ENCODE measurements around the gene HES6. TPM values are rescaled to one million over a fixed set of nuclear protein-coding genes. Genes with fewer than 3 reads are reported as not detected.

Gene HES6, protein sequence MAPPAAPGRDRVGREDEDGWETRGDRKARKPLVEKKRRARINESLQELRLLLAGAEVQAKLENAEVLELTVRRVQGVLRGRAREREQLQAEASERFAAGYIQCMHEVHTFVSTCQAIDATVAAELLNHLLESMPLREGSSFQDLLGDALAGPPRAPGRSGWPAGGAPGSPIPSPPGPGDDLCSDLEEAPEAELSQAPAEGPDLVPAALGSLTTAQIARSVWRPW
- polyA plus RNA-seq (2013, experiment 1 of 2) = 14.7 TPM
- 14.6 TPM for polyA plus RNA-seq (2013, experiment 2 of 2)

DNA sequence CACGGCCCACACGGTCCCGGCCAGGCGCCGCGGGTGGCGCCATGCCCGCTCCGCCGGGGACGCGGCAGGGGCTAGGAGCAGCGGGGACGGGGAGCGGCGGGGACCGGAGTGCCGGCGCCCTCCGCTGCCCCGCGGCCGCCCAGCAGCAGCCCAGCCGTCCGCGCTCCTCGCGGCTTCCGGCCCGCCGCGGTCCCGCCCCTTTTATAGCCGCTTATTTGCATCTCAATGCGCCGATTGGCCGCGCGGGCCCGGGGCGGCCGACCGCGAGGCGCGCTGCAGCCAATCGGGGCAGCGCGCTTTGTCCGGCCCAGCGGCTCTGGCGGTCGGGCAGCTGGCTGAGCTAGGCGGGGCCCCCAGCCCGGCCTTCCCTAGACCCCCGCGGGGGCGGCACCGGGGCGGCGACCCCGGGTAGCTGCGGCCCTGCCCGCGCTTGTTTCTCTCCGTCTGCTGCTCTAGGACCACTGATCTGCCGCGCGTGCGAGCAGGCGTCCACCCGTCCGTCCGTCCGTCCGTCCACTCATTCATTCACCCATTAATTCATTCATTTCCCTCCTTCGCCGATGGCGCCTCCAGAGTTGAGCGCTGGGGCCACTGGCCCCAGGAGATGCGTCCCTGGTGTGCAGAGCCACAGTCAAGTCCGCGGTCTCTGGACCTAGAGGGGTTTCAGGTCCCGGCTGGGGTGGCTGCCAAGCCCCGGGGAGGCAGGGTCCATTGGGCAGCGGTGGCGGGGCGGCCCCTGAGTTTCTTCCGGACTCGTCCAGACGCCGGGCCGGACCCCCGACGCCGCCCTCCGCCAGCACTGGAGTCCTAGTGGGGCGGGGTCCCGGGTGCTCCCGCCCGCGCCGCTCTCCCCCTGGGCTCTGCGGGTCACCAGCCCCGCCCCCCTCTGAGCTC lies at the start of gene HES6:
HES6 (minus strand) TSS at position 176 of the 894 bp plus-strand sequence; CDS start at position 43, 133 bp downstream.
- H3K79me2 ChIP-seq (ENCODE audit: control insufficient read depth, insufficient read depth, low read length) = no peaks in the 10 kb centered on the region
- no peaks in the 10 kb centered on the region for H3K4me1 ChIP-seq (ENCODE audit: control insufficient read depth, low read depth, low read length)
- H2BK120ac ChIP-seq (ENCODE audit: low read depth, low read length) = peak within 1 kb of the TSS; percentile 7
- peak within 1 kb of the TSS; percentile 69 for H3K4me3 ChIP-seq (ENCODE audit: low read length)
- peak within 1 kb of the TSS; percentile 66 for H3K23ac ChIP-seq (ENCODE audit: low read length)
- H4K8ac ChIP-seq (ENCODE audit: low read depth, low read length) = no peak within 1 kb of the TSS
- H2BK15ac ChIP-seq (replicated peaks; ENCODE audit: low read depth) = no peak within 1 kb of the TSS
- no peak within 1 kb of the TSS for H2AK5ac ChIP-seq (ENCODE audit: low read length)
- no peak within 1 kb of the TSS for H3K4ac ChIP-seq (ENCODE audit: low read depth, low read length)
- DNase-seq = peak; percentile 97
- no peaks in the 10 kb centered on the region for H3K36me3 ChIP-seq (ENCODE audit: control insufficient read depth, insufficient read depth, low read length)
- peak within 1 kb of the TSS; percentile 91 for H3K9ac ChIP-seq (ENCODE audit: low read length)
- peaks cover 7% of the 10 kb centered on the region for H3K27me3 ChIP-seq (ENCODE audit: insufficient read depth, low read length, poor library complexity)
- peak within 1 kb of the TSS; percentile 81 for H3K18ac ChIP-seq (ENCODE audit: low read length)
- peak within 1 kb of the TSS; percentile 30 for H2BK5ac ChIP-seq (ENCODE audit: low read length)
- H3K4me2 ChIP-seq (ENCODE audit: low read length) = peak within 1 kb of the TSS; percentile 75
- H3K79me1 ChIP-seq (ENCODE audit: low read length) = no peaks in the 10 kb centered on the region
- WGBS (ENCODE audit: extremely low coverage, insufficient coverage, low lambda C conversion rate) = no CpG with 5 or more reads among the region's 105 CpGs
- H4K5ac ChIP-seq (ENCODE audit: low read length) = no peak within 1 kb of the TSS
- H3K56ac ChIP-seq (ENCODE audit: low read length) = peak within 1 kb of the TSS; percentile 93
- peak within 1 kb of the TSS; percentile 96 for H3K27ac ChIP-seq (ENCODE audit: low read depth, low read length)

DNA sequence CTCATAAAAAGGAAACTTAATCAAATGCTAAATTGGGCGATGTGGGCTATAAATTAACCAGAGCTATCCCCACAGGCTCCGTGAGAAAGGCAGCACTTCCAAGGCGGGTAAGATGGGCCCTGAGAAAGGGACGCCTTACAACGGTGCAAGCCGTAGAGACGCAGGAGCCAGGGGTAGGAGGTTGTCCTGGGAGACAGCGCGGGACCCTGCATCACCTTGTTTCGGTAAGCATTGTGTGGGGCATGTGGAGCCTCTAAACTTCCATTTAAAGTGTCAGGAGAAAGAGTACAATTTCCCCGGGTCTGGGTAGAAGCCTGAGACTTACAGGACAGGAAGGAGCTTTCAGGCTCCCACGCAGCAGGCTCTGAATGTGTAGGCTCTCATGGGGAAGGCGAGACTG lies 49.7 kb upstream of the HES6 start:
- peaks cover 14% of the 10 kb centered on the region for H3K4me1 ChIP-seq (ENCODE audit: control insufficient read depth, low read depth, low read length)
- peaks cover 2% of the 10 kb centered on the region for H3K79me2 ChIP-seq (ENCODE audit: control insufficient read depth, insufficient read depth, low read length)
- no peak overlapping the region for H2BK5ac ChIP-seq (ENCODE audit: low read length)
- H2BK120ac ChIP-seq (ENCODE audit: low read depth, low read length) = no peak overlapping the region
- no peak overlapping the region for H2AK5ac ChIP-seq (ENCODE audit: low read length)
- H3K27me3 ChIP-seq (ENCODE audit: insufficient read depth, low read length, poor library complexity) = no peaks in the 10 kb centered on the region
- no peak overlapping the region for H4K8ac ChIP-seq (ENCODE audit: low read depth, low read length)
- peak overlapping the region; percentile 66 for H3K4me2 ChIP-seq (ENCODE audit: low read length)
- WGBS (ENCODE audit: extremely low coverage, insufficient coverage, low lambda C conversion rate) = no CpG with 5 or more reads among the region's 13 CpGs
- peak; percentile 28 for DNase-seq
- H3K56ac ChIP-seq (ENCODE audit: low read length) = peak overlapping the region; percentile 82
- H3K9ac ChIP-seq (ENCODE audit: low read length) = peak overlapping the region; percentile 69
- H3K4me3 ChIP-seq (ENCODE audit: low read length) = no peak overlapping the region
- no peak overlapping the region for H4K5ac ChIP-seq (ENCODE audit: low read length)
- no peak overlapping the region for H3K27ac ChIP-seq (ENCODE audit: low read depth, low read length)
- no peak overlapping the region for H2BK15ac ChIP-seq (replicated peaks; ENCODE audit: low read depth)
- H3K36me3 ChIP-seq (ENCODE audit: control insufficient read depth, insufficient read depth, low read length) = no peaks in the 10 kb centered on the region
- H3K23ac ChIP-seq (ENCODE audit: low read length) = no peak overlapping the region
- no peak overlapping the region for H3K18ac ChIP-seq (ENCODE audit: low read length)
- peaks cover 4% of the 10 kb centered on the region for H3K79me1 ChIP-seq (ENCODE audit: low read length)
- no peak overlapping the region for H3K4ac ChIP-seq (ENCODE audit: low read depth, low read length)

DNA sequence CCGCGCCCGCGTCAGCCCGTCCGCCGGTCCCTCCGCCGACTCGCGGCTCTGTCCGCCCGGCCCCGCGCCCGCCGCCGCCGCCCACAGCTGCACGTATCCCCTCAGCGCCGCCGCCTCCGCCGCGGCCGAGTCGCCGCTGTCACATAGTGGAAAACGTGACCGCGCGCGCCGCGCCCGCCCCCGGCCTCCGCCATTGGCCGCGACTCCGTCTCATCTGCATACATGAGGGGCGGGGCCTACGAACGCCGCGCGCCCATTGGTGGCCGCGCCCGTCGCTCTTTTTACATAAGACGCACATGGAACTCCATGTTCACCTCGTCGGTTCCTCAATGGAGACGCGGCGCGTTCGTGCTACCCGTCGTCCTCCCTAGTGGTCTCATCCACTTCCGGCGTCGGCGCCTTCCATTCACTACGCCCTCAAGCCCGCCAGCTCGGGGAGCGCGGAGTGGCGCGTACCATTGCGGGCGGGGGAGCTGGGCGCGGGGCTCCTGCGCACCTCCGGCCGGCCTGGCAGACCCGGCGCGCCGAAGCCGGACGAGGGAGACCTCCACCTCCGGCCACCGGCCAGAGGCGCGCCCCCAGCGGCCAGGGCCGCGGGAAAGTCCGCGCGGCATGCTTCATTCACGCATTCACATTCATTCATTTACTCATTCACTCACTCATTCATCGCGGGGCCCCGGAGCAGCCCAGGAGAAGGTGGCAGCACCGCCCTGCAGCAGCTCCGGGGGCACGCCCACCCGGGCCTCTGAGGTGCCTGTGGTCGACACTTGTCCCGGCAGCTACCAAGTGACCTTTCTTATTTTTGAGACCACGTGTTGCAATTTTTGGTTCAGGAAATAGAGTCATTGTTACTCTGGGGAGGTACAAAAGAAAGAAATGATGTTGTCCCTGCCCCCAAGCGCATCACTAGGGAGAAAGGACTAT lies 49.1 kb upstream of the HES6 start:
- no peak overlapping the region for H2BK120ac ChIP-seq (ENCODE audit: low read depth, low read length)
- H3K36me3 ChIP-seq (ENCODE audit: control insufficient read depth, insufficient read depth, low read length) = no peaks in the 10 kb centered on the region
- H3K23ac ChIP-seq (ENCODE audit: low read length) = no peak overlapping the region
- peak; percentile 100 for DNase-seq
- WGBS (ENCODE audit: extremely low coverage, insufficient coverage, low lambda C conversion rate) = no CpG with 5 or more reads among the region's 108 CpGs
- H3K4me3 ChIP-seq (ENCODE audit: low read length) = peak overlapping the region; percentile 44
- H4K8ac ChIP-seq (ENCODE audit: low read depth, low read length) = no peak overlapping the region
- H2BK15ac ChIP-seq (replicated peaks; ENCODE audit: low read depth) = no peak overlapping the region
- peak overlapping the region; percentile 66 for H3K4me2 ChIP-seq (ENCODE audit: low read length)
- H2AK5ac ChIP-seq (ENCODE audit: low read length) = no peak overlapping the region
- no peak overlapping the region for H3K4ac ChIP-seq (ENCODE audit: low read depth, low read length)
- H3K27me3 ChIP-seq (ENCODE audit: insufficient read depth, low read length, poor library complexity) = no peaks in the 10 kb centered on the region
- H2BK5ac ChIP-seq (ENCODE audit: low read length) = no peak overlapping the region
- H3K27ac ChIP-seq (ENCODE audit: low read depth, low read length) = peak overlapping the region; percentile 64
- H4K5ac ChIP-seq (ENCODE audit: low read length) = no peak overlapping the region
- H3K18ac ChIP-seq (ENCODE audit: low read length) = no peak overlapping the region
- peaks cover 4% of the 10 kb centered on the region for H3K79me1 ChIP-seq (ENCODE audit: low read length)
- H3K79me2 ChIP-seq (ENCODE audit: control insufficient read depth, insufficient read depth, low read length) = peaks cover 2% of the 10 kb centered on the region
- peak overlapping the region; percentile 83 for H3K56ac ChIP-seq (ENCODE audit: low read length)
- peak overlapping the region; percentile 69 for H3K9ac ChIP-seq (ENCODE audit: low read length)
- peaks cover 14% of the 10 kb centered on the region for H3K4me1 ChIP-seq (ENCODE audit: control insufficient read depth, low read depth, low read length)

DNA sequence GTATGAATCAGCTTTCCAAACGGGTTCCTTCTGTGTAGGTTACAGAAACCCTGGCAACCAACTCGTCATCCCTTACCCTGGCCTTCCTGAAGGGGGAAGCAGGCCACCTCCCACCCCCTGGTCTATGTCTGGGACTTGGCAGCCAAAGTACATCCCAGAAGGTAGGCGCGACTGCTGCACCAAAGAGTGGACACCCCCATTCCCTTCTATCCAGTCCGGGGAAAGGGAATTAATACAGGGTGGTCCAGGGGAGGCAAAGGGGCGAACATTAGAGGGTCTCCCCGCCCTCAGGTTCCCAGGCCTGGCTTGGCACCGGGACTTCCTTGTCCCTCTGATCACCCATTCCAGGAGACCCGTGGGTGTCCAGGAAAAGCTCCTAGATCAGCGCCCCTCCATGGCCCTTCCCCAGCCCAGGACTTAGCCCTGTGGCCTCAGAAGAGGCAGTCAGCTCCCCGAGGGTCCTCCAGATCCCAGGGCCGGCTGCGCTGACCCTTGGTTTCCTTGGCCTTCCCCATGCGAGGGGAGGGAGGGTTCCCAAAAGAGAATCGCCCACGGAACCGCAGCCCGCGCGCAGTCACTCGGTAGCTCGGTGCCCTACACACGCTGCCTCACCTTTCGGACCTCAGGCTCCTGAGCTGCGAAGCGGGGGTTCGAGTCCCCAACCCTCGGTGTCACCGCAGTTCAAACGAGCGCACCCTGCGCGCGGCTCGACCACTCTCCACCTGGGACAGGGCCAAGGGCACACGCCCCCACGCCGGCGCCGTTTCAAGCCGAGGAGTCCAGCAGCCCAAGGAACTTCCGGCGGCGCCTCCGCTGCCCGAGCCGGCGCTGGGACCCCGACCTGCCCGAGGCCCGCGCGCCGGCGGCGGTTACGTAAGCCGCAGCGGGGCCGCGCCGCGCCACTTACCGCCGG lies 48.2 kb upstream of the HES6 start, which contains the start of gene PER2:
PER2 (minus strand) TSS at position 874 of the 913 bp plus-strand sequence. CDS start 10,674 bp downstream, outside the sequence.
- peak within 1 kb of the TSS; percentile 44 for H3K4me3 ChIP-seq (ENCODE audit: low read length)
- peak within 1 kb of the TSS; percentile 64 for H3K27ac ChIP-seq (ENCODE audit: low read depth, low read length)
- H3K56ac ChIP-seq (ENCODE audit: low read length) = peak within 1 kb of the TSS; percentile 83
- H3K4ac ChIP-seq (ENCODE audit: low read depth, low read length) = no peak within 1 kb of the TSS
- H3K36me3 ChIP-seq (ENCODE audit: control insufficient read depth, insufficient read depth, low read length) = no peaks in the 10 kb centered on the region
- peaks cover 14% of the 10 kb centered on the region for H3K4me1 ChIP-seq (ENCODE audit: control insufficient read depth, low read depth, low read length)
- no peak within 1 kb of the TSS for H4K8ac ChIP-seq (ENCODE audit: low read depth, low read length)
- peaks cover 10% of the 10 kb centered on the region for H3K79me1 ChIP-seq (ENCODE audit: low read length)
- peak within 1 kb of the TSS; percentile 69 for H3K4me2 ChIP-seq (ENCODE audit: low read length)
- DNase-seq = peak; percentile 92
- no peak within 1 kb of the TSS for H3K23ac ChIP-seq (ENCODE audit: low read length)
- H3K9ac ChIP-seq (ENCODE audit: low read length) = peak within 1 kb of the TSS; percentile 69
- peaks cover 5% of the 10 kb centered on the region for H3K79me2 ChIP-seq (ENCODE audit: control insufficient read depth, insufficient read depth, low read length)
- no peak within 1 kb of the TSS for H2BK120ac ChIP-seq (ENCODE audit: low read depth, low read length)
- H2BK15ac ChIP-seq (replicated peaks; ENCODE audit: low read depth) = no peak within 1 kb of the TSS
- no peak within 1 kb of the TSS for H2BK5ac ChIP-seq (ENCODE audit: low read length)
- H4K5ac ChIP-seq (ENCODE audit: low read length) = no peak within 1 kb of the TSS
- no peaks in the 10 kb centered on the region for H3K27me3 ChIP-seq (ENCODE audit: insufficient read depth, low read length, poor library complexity)
- no peak within 1 kb of the TSS for H3K18ac ChIP-seq (ENCODE audit: low read length)
- no CpG with 5 or more reads among the region's 65 CpGs for WGBS (ENCODE audit: extremely low coverage, insufficient coverage, low lambda C conversion rate)
- no peak within 1 kb of the TSS for H2AK5ac ChIP-seq (ENCODE audit: low read length)
